Activated CD4-positive, alpha-beta T cell treated with anti-CD3 and anti-CD28 coated beads for 1 hour (primary cell): ENCODE results near the gene PPEF1.
"Not testable (repeated sequence)": the region's sequence is repeated elsewhere in the genome, so short reads cannot be mapped to it uniquely, and the experiment has no call there.

ENCODE experiments used
- DNase-seq: peaks from one replicate; pipeline ENCODE4 v3.0.0-alpha.2; 2020

PPEF1 gene

GRCh38 chrX:18702362-18703195, 4.9 kb upstream of the PPEF1 start:
- DNase-seq, result no peak

GRCh38 chrX:18709833-18710232, 2.4 kb downstream of the PPEF1 start:
- no peak for DNase-seq

GRCh38 chrX:18714910-18715309, 7.5 kb downstream of the PPEF1 start:
- DNase-seq, result no peak

- DNase-seq, result no peak
Measured at GRCh38 chrX:18719852-18720251, 12.4 kb downstream of the PPEF1 start.

- no peak for DNase-seq
Measured at GRCh38 chrX:18721683-18722499, 14.4 kb downstream of the PPEF1 start.

GRCh38 chrX:18722500-18723071, 15.1 kb downstream of the PPEF1 start:
- no peak for DNase-seq

- no peak for DNase-seq
Measured at GRCh38 chrX:18725310-18725943, 18.0 kb downstream of the PPEF1 start.

- DNase-seq, result no peak
Measured at GRCh38 chrX:18733287-18733686, 25.8 kb downstream of the PPEF1 start.

GRCh38 chrX:18739609-18740008, 32.2 kb downstream of the PPEF1 start:
- not testable (repeated sequence) for DNase-seq

GRCh38 chrX:18748499-18748898, 41.1 kb downstream of the PPEF1 start:
- DNase-seq, result no peak

GRCh38 chrX:18753631-18754030, 46.2 kb downstream of the PPEF1 start:
- DNase-seq, result no peak

- DNase-seq, result no peak
Measured at GRCh38 chrX:18755651-18756050, 48.2 kb downstream of the PPEF1 start.

- DNase-seq, result no peak
Measured at GRCh38 chrX:18757956-18758932, 50.8 kb downstream of the PPEF1 start.

GRCh38 chrX:18761750-18762149, 54.3 kb downstream of the PPEF1 start:
- no peak for DNase-seq

GRCh38 chrX:18763106-18763505, 55.7 kb downstream of the PPEF1 start:
- not testable (repeated sequence) for DNase-seq

GRCh38 chrX:18769364-18769763, 61.9 kb downstream of the PPEF1 start:
- no peak for DNase-seq

- DNase-seq, result no peak
Measured at GRCh38 chrX:18769812-18770573, 62.5 kb downstream of the PPEF1 start.

- DNase-seq, result no peak
Measured at GRCh38 chrX:18789916-18790315, 82.5 kb downstream of the PPEF1 start.

- DNase-seq, result no peak
Measured at GRCh38 chrX:18792828-18793227, 85.4 kb downstream of the PPEF1 start.

GRCh38 chrX:18793601-18794089, 86.2 kb downstream of the PPEF1 start:
- DNase-seq, result no peak

- no peak for DNase-seq
Measured at GRCh38 chrX:18797141-18797540, 89.7 kb downstream of the PPEF1 start.
